Activated T-cell treated with anti-CD3 and anti-CD28 coated beads for 48 hours (primary cell): ENCODE results near the gene CALN1.
"Not testable (repeated sequence)": the region's sequence is repeated elsewhere in the genome, so short reads cannot be mapped to it uniquely, and the experiment has no call there.

Source experiments
- DNase-seq: peaks from one replicate; pipeline ENCODE4 v3.0.0-alpha.2; 2020; ENCODE audit warnings: low read depth

The CALN1 gene

GRCh38 chr7:72412121-72412618, at the start of gene CALN1:
Gene CALN1, minus strand, starts transcription at chr7:72412338.
- not testable (repeated sequence) for DNase-seq

- no peak for DNase-seq
Observed at GRCh38 chr7:72453471-72453870, 41.3 kb upstream of the CALN1 start.

DNA sequence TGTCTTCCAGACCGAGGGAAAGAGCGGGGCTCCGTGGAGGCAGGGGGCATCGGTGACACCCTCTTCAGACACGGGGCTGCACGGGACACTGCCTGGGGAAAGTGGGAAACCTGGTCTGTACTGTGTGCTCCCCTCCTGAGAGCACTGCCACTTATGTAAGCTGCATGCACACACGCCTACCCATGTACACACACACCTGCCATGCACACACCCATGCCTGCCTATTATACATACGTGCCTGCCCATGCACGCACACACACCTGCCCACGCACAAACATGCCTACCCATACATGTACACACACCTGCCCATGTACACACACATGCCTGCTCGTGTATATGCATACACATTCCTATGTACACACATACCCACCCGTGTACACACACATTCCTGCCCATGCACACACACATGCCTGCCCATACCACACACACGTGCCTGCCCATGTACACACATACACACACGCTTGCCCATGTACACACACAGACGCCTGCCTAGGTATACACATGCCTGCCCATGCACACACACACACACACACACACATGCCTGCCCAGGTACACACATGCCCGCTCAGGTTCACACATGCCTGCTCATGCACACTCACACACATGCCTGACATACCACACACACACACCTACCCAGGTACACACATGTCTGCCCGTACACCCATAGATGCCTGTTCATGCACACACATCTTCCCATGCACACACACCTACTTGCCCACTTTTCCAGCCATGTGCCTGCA, 35.5 kb upstream of the CALN1 start:
- DNase-seq = no peak

DNA sequence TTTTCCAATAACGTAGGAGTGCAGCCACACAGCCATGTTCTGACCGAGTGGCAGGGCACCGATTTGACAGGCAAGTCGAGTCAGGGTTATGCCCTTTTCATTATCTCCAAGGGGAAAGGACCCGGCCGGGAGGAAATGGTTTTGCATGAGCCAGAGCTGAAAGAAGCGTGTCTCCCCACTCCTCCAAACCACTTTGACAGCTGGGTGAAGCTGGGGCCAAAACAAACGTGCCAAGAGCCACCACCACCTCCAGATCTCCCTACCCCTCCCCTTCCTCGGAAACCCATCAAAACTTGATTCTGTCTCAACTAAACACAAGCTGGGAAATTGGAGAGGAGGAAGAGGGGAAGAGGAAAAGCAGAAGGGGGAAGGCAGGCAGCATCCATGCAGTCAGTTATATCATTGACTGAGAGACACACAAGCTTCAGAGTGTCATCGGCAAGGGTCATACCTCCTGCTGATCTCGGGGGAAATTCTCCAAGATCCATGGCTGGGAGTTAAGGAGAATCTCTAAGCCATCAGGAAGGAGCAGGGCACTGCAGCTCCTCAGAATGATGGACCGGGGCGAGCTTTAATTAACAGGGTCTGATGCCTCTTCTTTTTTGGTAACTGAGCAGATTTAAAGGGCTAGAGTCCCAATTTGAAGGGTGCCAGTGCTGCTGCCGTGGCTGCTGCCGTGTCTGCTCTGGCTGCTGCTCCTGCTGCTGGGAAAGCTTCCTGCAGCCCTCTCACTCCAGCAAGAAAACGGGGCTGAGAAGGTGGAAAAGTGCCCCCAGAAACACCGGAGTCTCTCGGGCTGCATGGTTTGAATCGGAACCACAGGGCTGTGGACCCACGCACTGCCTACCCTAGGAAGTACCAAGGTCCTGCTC, 34.7 kb upstream of the CALN1 start:
- DNase-seq = no peak

- no peak for DNase-seq
Observed at GRCh38 chr7:72446131-72446530, 34.0 kb upstream of the CALN1 start.

- DNase-seq = no peak
Observed at GRCh38 chr7:72445580-72445979, 33.4 kb upstream of the CALN1 start.

- DNase-seq = no peak
Observed at GRCh38 chr7:72445075-72445474, 32.9 kb upstream of the CALN1 start.

GRCh38 chr7:72444026-72444776, 32.1 kb upstream of the CALN1 start:
- DNase-seq = no peak

GRCh38 chr7:72441791-72442190, 29.7 kb upstream of the CALN1 start:
- no peak for DNase-seq

DNA sequence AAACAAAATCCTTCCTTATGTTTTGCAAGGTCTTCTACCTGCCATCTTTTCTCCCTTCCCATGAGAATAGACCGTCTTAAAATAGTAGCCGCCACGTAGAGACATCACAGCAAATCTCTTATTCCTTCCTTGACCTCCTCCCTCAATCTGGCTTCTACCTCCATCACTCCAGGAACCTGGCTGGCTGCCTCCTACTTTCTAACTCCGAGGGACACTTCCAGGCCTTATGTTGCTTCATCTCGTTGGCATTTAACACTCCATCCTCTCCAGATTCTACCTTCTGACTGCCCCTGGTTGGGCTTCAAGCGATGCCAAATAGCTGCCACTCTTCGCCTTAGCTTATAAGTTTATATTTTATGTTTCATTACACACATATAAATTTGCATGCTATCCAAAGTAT, 26.4 kb upstream of the CALN1 start:
- DNase-seq = no peak

DNA sequence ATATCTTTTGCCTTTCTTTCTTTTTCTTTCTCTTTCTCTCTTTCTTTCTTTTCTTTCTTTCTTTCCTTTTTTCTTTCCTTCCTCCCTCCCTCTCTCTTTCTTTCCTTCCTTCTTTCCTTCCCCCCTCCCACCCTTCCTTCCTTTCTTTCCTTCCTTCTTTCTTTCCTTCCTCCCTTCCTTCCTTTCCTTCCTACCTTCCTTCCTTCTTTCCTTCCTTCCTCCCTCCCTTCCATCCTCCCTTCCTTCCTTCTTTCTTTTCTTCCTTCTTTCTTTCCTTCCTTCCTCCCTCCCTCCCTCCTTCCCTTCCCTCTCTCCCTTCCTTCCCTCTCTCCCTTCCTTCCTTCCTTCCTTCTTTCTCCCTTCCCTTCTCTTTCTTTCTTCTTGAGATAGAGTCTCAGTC, 25.5 kb upstream of the CALN1 start:
- no peak for DNase-seq

DNA sequence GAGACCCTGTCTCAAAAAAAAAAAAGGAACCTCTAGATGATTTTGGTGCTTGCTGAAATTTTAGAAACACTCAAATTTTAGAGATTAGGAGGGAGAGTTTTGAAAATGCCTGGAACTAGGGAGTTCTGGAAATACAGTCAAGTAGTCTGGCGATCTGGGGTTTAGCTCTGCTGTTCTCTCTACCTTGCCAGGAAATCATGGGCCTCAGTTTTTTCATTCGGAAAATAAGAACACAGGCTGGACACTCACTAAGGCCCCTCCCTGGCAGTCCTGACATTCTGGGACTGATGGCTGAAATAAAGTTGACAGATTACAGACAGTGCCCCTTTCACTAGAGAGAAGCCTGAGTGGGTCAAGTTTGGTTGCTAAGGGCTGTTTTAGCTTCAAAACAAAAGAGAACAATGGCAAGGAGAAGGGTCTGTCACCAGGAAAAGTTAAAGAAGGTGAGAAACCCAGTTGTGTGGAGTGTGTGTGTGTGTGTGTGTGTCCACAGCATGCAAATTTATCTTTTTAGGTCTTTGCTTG, 25.0 kb upstream of the CALN1 start:
- DNase-seq = no peak

GRCh38 chr7:72435925-72436480, 23.9 kb upstream of the CALN1 start:
- DNase-seq = no peak

GRCh38 chr7:72435366-72435765, 23.2 kb upstream of the CALN1 start:
- DNase-seq = no peak

DNA sequence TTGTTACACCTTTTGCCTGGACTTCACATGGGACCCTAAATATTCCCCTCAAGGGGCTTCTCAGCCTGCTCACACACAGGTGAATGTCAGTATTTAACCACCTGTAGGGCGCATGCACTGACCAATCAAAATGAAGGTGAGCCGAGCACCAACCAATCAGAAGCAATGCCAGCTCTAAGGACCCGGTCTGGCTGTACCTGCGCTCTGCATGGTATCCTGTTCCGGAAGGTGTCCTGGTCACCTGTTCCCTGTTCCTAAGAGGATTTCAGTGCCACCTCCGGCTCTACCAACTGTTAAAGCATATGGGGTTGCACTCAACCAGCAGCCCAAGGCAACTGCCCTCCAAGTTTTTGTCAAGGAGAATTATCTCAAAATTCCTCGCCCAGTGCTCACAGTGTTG, 18.4 kb upstream of the CALN1 start:
- no peak for DNase-seq

DNA sequence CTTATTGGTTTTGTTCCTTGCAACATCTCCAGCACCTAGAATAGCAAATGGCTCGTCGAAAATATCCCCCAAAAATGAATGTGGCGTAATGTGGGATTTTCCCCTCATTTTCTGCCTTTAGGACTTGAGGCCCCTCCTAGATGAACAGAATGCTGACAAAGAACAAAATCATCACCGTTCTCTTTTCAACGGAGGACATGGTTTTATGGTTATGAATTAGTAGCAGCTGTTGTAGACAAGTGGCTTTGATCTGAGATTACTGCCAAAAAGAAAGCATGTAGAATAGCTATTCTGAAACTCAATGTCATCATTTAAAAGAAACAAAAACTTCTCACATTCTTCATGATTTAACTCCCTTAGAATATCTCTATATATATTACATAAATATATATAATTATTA, 17.2 kb upstream of the CALN1 start:
- no peak for DNase-seq

DNA sequence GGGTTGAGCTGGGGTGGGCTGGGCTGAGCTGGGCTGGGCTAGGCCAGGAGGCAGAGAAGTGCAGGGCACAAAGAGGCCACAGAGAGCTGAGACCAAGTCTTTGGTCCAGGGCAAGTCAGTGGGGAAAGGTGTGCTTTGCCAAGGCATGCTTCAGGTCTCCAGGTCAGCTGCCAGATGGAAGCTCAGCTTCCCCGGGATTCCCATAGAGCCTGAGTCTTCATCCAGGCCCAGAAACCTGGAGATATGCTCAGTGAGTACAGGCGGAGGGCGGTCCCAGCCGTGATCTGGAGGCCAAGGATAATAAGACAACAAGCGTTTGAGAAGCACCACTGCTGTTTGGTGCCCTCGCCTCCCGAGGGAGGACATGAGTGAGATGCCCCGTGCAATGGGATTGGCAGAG, 4.7 kb upstream of the CALN1 start:
- DNase-seq = no peak

DNA sequence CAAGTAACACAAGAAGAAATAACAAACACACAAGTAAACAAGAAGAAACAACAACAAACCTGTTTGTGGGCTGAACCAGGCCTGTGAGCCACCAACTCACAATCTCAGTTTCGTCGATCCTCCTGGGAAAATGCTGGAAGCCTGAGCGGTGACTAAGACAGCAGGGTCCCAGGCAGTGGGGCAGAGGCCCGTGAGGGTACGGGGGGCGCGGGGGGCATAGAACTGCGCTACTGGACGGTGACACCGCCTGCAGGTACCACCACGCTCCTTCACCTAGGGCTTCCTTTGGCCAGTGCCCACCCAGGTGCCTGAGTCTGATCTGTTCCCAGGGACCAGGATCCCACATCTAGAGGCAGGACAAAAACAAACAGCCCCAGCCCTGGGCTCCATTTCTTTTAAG, 3.4 kb upstream of the CALN1 start:
- no peak for DNase-seq

GRCh38 chr7:72413886-72414285, 1.7 kb upstream of the CALN1 start:
- DNase-seq = no peak

- DNase-seq = no peak
Observed at GRCh38 chr7:72413290-72413689, 1.2 kb upstream of the CALN1 start.

DNA sequence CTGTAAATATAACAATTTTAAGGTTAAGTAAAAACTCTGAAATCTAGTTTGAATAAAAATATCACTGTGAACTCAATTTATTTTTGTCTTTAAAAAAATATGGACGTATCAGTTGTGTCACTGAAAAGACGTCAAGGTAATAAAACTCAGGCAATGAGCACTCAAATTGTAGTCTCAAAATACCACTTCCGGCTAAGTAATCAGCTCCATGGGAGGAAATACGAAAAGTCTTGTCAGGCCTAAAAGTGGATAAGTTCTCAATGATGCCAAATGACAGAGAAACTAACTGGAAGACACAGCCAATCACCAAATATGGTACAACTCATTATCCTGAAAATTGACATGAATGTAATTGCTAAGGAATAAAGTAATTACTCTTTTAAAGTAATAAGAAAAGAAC, 719 bp downstream of the CALN1 start:
- DNase-seq = no peak

DNA sequence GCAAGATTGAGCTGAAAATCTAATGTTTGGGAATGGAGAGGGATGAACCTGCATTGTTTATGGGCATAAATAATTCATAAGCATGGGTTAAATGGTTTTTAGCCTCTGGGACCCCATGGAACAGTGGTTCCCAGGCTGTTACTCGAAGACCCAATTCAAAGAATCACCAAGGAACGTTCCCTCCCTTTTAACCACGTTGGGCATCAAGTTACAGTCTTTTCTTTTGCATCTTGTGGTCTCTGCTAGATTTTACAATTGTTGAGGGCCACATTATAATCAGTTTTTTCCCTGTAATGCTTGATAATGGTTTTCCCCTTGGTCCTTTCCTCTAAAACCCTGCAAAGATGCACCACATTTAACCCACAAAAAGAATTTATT, 2.5 kb downstream of the CALN1 start:
- no peak for DNase-seq
